HEK293T (cell line): ENCODE measurements around the gene BCL2.

Source experiments
- CTCF ChIA-PET: fragments of 350-600 bp; formaldehyde crosslinking; extraction: SDS; loops from one replicate; lab custom pipeline; 2021; ENCODE audit warnings: antibody characterized with exemption, inconsistent platforms; lab: Yijun Ruan, JAX
- POLR2A ChIA-PET: fragments of 350-600 bp; formaldehyde crosslinking; extraction: SDS; loops from one replicate; lab custom pipeline; 2020; ENCODE audit warnings: antibody characterized with exemption, inconsistent platforms; lab: Yijun Ruan, JAX
- DNase-seq: peaks from one replicate; pipeline ENCODE4 v3.0.0; 2012; ENCODE audit warnings: mixed read lengths; ENCODE audit errors: extremely low spot score
- ARNT ChIP-seq: fragments of 450-650 bp; IDR thresholded peaks from 2 replicates; pipeline ENCODE4 v1.6.1; 2017; ENCODE audit warnings: mild to moderate bottlenecking
- BHLHE40 ChIP-seq: fragments of 450-650 bp; IDR thresholded peaks from 2 replicates; pipeline ENCODE4 v1.6.1; 2016; ENCODE audit warnings: mild to moderate bottlenecking, moderate library complexity, borderline replicate concordance
- CTBP1 ChIP-seq: fragments of 450-650 bp; IDR thresholded peaks from 2 replicates; pipeline ENCODE4 v1.6.1; 2016; ENCODE audit warnings: borderline replicate concordance
- ELF4 ChIP-seq: fragments of 450-650 bp; IDR thresholded peaks from 2 replicates; pipeline ENCODE4 v1.6.1; 2017; ENCODE audit warnings: antibody characterized with exemption
- FOXA1 ChIP-seq: fragments of 450-650 bp; IDR thresholded peaks from 2 replicates; pipeline ENCODE4 v1.6.1; 2016; ENCODE audit warnings: mild to moderate bottlenecking
- FOXK2 ChIP-seq: fragments of 450-650 bp; IDR thresholded peaks from 2 replicates; pipeline ENCODE4 v1.6.1; 2016; ENCODE audit warnings: mild to moderate bottlenecking
- FOXM1 ChIP-seq: fragments of 450-650 bp; IDR thresholded peaks from 2 replicates; pipeline ENCODE4 v1.6.1; 2017; ENCODE audit warnings: mild to moderate bottlenecking, borderline replicate concordance
- HDGF ChIP-seq: fragments of 450-650 bp; IDR thresholded peaks from 2 replicates; pipeline ENCODE4 v1.6.1; 2017; ENCODE audit warnings: antibody characterized with exemption, borderline replicate concordance
- L3MBTL2 ChIP-seq: fragments of 450-650 bp; conservative IDR thresholded peaks from 2 replicates; pipeline ENCODE4 v1.6.1; 2016; ENCODE audit warnings: mild to moderate bottlenecking
- LEF1 ChIP-seq: fragments of 450-650 bp; IDR thresholded peaks from 2 replicates; pipeline ENCODE4 v1.6.1; 2017; ENCODE audit warnings: mild to moderate bottlenecking, borderline replicate concordance
- NFRKB ChIP-seq: fragments of 450-650 bp; IDR thresholded peaks from 2 replicates; pipeline ENCODE4 v1.6.1; 2016; ENCODE audit warnings: mild to moderate bottlenecking, moderate library complexity
- SP1 ChIP-seq: fragments of 450-650 bp; IDR thresholded peaks from 2 replicates; pipeline ENCODE4 v1.6.1; 2017
- SUZ12 ChIP-seq: fragments of 450-650 bp; IDR thresholded peaks from 2 replicates; pipeline ENCODE4 v1.6.1; 2016; ENCODE audit warnings: mild to moderate bottlenecking
- TARDBP ChIP-seq: fragments of 450-650 bp; IDR thresholded peaks from 2 replicates; pipeline ENCODE4 v1.6.1; 2016
- ZNF384 ChIP-seq: fragments of 450-650 bp; IDR thresholded peaks from 2 replicates; pipeline ENCODE4 v1.6.1; 2016
- TF ChIP-seq, protein P1 (sequence below): fragments of 450-650 bp; IDR thresholded peaks from 2 replicates; pipeline ENCODE4 v1.6.1; 2016

Gene BCL2

DNA sequence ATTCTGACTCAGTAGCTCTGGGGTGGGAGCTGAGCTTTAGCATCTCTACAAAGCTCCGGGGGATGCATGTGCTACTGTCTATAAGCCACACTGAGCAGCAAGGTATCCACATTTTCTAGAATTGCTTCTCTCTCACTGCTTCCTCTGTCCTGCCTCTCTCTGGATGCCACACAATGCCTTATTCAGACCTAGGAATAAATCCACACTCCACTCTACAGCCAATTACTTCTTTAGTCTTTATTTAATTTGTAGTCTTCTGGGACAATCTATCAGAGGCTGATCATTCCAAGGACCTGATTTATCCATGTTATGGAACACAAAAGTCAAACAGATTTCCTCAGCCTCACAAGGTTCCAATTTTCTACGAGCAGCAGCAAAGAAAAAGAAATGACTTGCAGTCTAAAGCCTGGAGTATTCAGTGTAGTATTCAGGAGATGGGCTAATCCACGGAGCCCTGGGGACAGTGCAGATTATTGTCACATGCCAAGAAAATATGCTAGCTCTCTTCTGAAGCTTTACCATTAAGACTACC, 4.4 kb downstream of the BCL2 start:
- TF ChIP-seq BHLHE40 = no peak
- no peak for TF ChIP-seq L3MBTL2
- no peak for TF ChIP-seq ELF4
- no peak for TF ChIP-seq ZNF384
- TF ChIP-seq FOXK2 = no peak
- no peak for TF ChIP-seq NFRKB
- no peak for TF ChIP-seq LEF1
- TF ChIP-seq, protein P1, sequence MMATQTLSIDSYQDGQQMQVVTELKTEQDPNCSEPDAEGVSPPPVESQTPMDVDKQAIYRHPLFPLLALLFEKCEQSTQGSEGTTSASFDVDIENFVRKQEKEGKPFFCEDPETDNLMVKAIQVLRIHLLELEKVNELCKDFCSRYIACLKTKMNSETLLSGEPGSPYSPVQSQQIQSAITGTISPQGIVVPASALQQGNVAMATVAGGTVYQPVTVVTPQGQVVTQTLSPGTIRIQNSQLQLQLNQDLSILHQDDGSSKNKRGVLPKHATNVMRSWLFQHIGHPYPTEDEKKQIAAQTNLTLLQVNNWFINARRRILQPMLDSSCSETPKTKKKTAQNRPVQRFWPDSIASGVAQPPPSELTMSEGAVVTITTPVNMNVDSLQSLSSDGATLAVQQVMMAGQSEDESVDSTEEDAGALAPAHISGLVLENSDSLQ = no peak
- TF ChIP-seq SP1 = no peak
- no peak for TF ChIP-seq TARDBP
- TF ChIP-seq FOXA1 = no peak
- no peak for TF ChIP-seq ARNT
- no peak for TF ChIP-seq FOXM1
- TF ChIP-seq SUZ12 = no peak
- TF ChIP-seq CTBP1 = no peak
- no peak for TF ChIP-seq HDGF
- no peak for DNase-seq
- ChIA-PET CTCF (no interaction called here), POLR2A (no interaction called here)

DNA sequence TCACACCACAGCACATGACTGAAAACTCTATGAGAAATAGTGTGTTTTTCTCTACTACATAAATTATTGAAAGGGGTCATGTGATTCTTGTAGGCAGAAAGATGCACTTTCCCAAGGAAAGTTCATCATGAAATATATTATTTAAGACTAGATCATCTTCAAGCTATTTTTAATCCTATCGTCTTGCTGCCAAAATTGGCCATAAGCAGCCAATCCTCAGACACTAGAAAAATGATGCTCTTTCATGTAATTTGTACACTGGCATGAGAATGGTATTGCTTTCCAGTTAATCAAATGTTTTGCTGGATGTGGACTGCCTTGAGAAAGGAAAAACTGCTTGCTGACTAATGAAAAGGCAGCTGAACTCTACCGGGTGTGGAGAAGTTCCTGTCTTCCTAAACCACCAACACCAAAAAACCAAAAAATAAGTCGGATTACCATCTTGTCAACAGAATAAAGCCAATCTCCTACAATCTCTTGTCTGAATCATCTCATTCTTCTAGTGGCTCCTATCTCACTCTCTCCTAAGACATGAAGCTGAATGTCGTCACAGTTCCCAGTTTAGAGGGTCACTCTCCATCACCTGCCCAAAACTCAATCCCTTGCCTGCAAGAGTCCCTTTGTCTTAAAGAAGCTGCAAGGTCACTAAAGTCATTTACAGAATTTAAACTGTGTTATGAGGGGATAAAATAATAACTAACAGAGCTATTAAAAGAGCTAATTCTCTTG, 5.3 kb downstream of the BCL2 start:
- POLR2A ChIA-PET = no interaction called here
- CTCF ChIA-PET = no interaction called here
- TF ChIP-seq ARNT = no peak
- TF ChIP-seq NFRKB = no peak
- no peak for TF ChIP-seq HDGF
- no peak for TF ChIP-seq SP1
- no peak for TF ChIP-seq ZNF384
- TF ChIP-seq FOXA1 = no peak
- TF ChIP-seq FOXK2 = no peak
- no peak for TF ChIP-seq FOXM1
- TF ChIP-seq, protein P1 = no peak
- TF ChIP-seq L3MBTL2 = no peak
- TF ChIP-seq TARDBP = no peak
- no peak for TF ChIP-seq CTBP1
- no peak for TF ChIP-seq ELF4
- no peak for TF ChIP-seq LEF1
- TF ChIP-seq SUZ12 = no peak
- no peak for TF ChIP-seq BHLHE40
- no peak for DNase-seq

DNA sequence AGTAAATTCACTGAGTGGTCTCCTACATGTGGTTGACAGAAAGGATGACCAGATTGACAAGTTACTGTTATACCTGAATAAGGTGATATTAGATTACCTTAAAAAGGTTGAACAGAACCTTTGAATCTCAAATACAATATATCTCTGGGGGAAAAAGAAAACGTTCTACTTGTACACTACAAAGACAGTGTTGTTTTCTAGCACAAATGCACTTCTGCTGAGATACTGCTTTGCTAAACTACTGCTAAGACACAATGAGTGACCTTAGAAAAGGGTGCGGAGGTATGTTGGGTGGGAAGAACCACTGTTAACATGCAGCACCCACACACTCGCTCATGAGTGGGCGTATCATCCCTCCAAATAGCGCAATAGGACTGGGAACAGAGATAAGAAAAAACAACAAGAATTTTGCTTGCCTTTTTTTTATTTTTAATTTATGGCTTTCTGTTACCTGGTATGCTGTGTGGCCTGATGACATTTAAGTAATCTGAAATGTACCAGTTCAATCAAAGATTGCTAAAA, 6.1 kb downstream of the BCL2 start:
- no peak for TF ChIP-seq ELF4
- no peak for TF ChIP-seq NFRKB
- TF ChIP-seq BHLHE40 = no peak
- no peak for TF ChIP-seq FOXK2
- no peak for TF ChIP-seq FOXM1
- TF ChIP-seq FOXA1 = no peak
- TF ChIP-seq, protein P1 = no peak
- no peak for TF ChIP-seq HDGF
- no peak for TF ChIP-seq ARNT
- no peak for TF ChIP-seq L3MBTL2
- TF ChIP-seq CTBP1 = no peak
- no peak for TF ChIP-seq ZNF384
- CTCF ChIA-PET = interaction anchor here (0.6 kb wide), 1 partner anchor 20 kb away, joined by 3 read pairs; no protein-coding TSS in a partner anchor
- POLR2A ChIA-PET = no interaction called here
- no peak for DNase-seq

DNA sequence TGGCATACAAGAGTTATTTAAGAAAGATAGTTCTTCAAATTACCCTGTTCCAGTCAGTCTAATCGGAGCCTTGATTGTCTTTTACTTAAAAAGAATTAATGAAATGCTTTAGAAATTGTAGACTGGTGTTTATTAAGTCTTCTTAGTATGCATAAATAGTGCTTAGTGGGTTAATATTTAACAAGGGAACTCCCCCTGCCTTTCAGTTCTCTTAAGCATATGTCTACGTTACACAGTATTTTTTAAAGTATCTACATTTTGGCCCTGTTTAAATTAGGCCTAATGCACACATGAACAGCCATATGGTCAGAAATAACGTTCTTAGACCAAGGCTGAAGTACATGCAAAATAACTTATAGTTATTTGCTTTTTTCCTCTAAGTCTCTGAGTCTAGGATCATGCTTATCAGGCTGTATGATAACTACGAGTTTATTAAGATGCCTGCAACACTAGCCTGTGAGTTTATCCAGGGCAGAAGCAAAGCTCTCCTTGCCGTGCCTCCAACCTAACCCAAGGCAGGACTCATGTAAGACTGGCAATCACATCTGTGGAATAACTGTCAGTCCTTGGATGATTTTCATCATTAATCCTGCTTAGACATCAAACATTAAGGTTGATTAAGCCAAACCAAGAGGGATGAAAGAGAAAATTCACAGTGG, 6.7 kb downstream of the BCL2 start:
- ChIA-PET CTCF (no interaction called here), POLR2A (no interaction called here)
- DNase-seq = no peak
- TF ChIP-seq ARNT = no peak
- TF ChIP-seq L3MBTL2 = no peak
- no peak for TF ChIP-seq ELF4
- no peak for TF ChIP-seq FOXM1
- no peak for TF ChIP-seq LEF1
- TF ChIP-seq HDGF = no peak
- no peak for TF ChIP-seq ZNF384
- TF ChIP-seq SUZ12 = no peak
- TF ChIP-seq, protein P1 = no peak
- TF ChIP-seq TARDBP = no peak
- no peak for TF ChIP-seq BHLHE40
- TF ChIP-seq CTBP1 = no peak
- no peak for TF ChIP-seq FOXA1
- TF ChIP-seq NFRKB = no peak
- no peak for TF ChIP-seq FOXK2
- no peak for TF ChIP-seq SP1

DNA sequence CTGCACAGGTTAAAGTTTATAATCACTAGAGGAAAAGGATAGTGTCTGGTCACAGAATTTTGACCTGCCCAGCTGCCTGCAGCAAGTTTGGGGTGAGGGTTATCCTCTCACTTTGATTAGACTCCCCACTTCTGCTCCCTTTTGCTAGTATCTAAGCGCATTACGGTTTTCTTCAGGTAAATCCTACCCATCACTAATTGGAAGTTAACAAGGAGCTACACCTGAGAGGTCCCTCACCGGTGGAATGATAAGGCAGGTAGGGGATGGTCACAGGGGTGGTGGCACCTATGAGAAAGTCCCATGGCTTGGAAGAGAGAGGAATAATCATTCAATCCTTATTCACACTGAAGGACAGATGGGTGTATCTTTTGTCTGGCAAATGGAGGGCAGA, 7.6 kb downstream of the BCL2 start:
- ChIA-PET CTCF (no interaction called here), POLR2A (no interaction called here)
- TF ChIP-seq SUZ12 (no peak), ZNF384 (no peak), LEF1 (no peak), TARDBP (no peak), FOXA1 (no peak), CTBP1 (no peak), FOXK2 (no peak)
- TF ChIP-seq, protein P1 = no peak
- no peak for DNase-seq
